Esophagus squamous epithelium (tissue), 5 donors: Measurements from ENCODE around the gene ELK3. TPM values are rescaled to one million over a fixed set of nuclear protein-coding genes. Genes with fewer than 3 reads are reported as not detected.
A peak's percentile ranks its signal among the peaks of the same experiment; 100 is the strongest.

Experiments
- DNase-seq: peaks from one replicate; lab custom pipeline; 2025; lab: John Stamatoyannopoulos, UW
- H3K27ac ChIP-seq, 4 donors: fragments of 200-600 bp; sonication (generic); one replicate each; pipeline ENCODE4 v1.5.1; 2016 to 2019; ENCODE audit warnings: mild to moderate bottlenecking in 1 of 4
- H3K27me3 ChIP-seq, 4 donors: fragments of 200-600 bp; sonication (generic); 1 replicate in 3 of 4; 2 replicates in 1 of 4; pipeline versions ENCODE4 v1.5.1 to v1.6.0; 2017 to 2021; ENCODE audit warnings: antibody characterized with exemption in 1 of 4
- H3K36me3 ChIP-seq, 3 donors: fragments of 200-600 bp; sonication (generic); one replicate each; pipeline ENCODE4 v1.5.1; 2016 to 2019
- H3K4me1 ChIP-seq, 3 donors: fragments of 200-600 bp; sonication (generic); one replicate each; pipeline ENCODE4 v1.5.1; 2017 to 2019
- H3K4me3 ChIP-seq, 4 donors: fragments of 200-600 bp; sonication (generic); 1 replicate in 3 of 4; 2 replicates in 1 of 4; pipeline ENCODE4 v1.5.1; 2016 to 2019; ENCODE audit warnings: mild to moderate bottlenecking in 2 of 4, moderate library complexity in 1 of 4
- H3K9me3 ChIP-seq, 3 donors: fragments of 200-600 bp; sonication (generic); one replicate each; pipeline ENCODE4 v1.5.1; 2016 to 2019
- POLR2A ChIP-seq, 4 donors: fragments of 450-650 bp; IDR thresholded peaks; one replicate each; pipeline ENCODE4 v1.6.1; 2017; ENCODE audit warnings: antibody characterized with exemption in 4 of 4, mild to moderate bottlenecking in 4 of 4, moderate library complexity in 3 of 4
- WGBS, 2 donors: methylation state at CpG; one replicate each; pipeline ENCODE4 v1.1.5; 2018; 5-methylcytosine and 5-hydroxymethylcytosine counted together
- intact Hi-C: fragments of 100-400 bp; cut with DNase I; formaldehyde crosslinking; loops from one replicate; pipeline ENCODE4 v1.15.0; 2022
- total RNA-seq, 4 donors: library from RNA; depleted of rRNA; stranded (reverse); fragments of >200 nt; gene quantifications; one replicate each; pipeline ENCODE4 v1.1.0, GENCODE V29; 2016
- TF ChIP-seq, protein P1 (sequence below), 6 experiments: fragments of 450-650 bp in 4 of 6; fragments of 200-600 bp in 2 of 6; sonication (generic) in 2 of 6; IDR thresholded peaks; one replicate each; pipeline ENCODE4 v1.5.1; 2016 to 2019; ENCODE audit warnings: antibody characterized with exemption in 6 of 6, mild to moderate bottlenecking in 4 of 6, moderate library complexity in 4 of 6
- donor health status: DM: yes; HTN: yes; CAD: no.

The ELK3 gene
- total RNA-seq, 4 donors from 2014 or later: 24.8 to 44.0 (median 34.8) TPM

DNA sequence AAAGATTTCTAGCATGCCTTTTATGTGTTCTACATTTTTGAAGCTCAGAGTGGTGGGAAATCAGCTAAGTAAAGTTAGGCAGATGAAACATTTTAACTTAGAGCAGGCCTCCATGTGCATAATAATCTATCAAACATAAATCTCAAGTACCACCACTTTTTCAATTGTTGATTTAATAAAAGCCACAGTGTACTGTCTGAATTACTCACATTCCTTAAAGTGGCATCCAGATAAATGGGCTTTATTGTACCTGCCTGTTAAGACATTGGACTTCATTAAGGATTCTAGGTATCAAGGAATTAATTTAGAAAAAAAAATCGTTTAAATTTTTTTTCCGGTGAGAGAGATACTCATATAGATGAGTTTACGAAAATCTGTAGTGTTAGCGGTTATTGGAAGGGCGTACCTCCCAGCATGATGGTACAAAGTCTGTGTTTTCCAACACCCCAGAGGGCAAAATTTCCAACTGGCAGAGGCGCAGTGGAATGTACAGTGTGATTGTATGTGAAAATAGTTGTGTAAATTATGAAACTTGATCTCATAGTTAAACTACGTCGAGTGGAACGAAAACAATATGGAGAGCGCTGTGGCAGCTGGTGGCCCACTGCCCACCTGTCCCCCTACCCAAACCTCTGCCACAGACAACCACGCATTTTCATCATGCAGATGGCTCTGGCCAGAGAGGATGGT lies 25.0 kb downstream of the ELK3 start:
- peak overlapping the region; percentile 82 to 92 (median 84) for H3K27ac ChIP-seq
- peak overlapping the region in 2 of 4 donors; percentile 15 to 35 for H3K4me3 ChIP-seq
- H3K36me3 ChIP-seq: peaks cover 6 to 34% (median 6%) of the 10 kb centered on the region in 3 donors
- no peak for DNase-seq
- peaks cover 23 to 97% (median 65%) of the 10 kb centered on the region in 3 donors for H3K4me1 ChIP-seq
- 53 to 54% methylated on average over 11 of the region's 11 CpGs for WGBS, 2 donors
- H3K27me3 ChIP-seq: no peaks in the 10 kb centered on the region
- TF ChIP-seq POLR2A (IDR thresholded peaks at IDR 0.05): no peak
- TF ChIP-seq, protein P1, sequence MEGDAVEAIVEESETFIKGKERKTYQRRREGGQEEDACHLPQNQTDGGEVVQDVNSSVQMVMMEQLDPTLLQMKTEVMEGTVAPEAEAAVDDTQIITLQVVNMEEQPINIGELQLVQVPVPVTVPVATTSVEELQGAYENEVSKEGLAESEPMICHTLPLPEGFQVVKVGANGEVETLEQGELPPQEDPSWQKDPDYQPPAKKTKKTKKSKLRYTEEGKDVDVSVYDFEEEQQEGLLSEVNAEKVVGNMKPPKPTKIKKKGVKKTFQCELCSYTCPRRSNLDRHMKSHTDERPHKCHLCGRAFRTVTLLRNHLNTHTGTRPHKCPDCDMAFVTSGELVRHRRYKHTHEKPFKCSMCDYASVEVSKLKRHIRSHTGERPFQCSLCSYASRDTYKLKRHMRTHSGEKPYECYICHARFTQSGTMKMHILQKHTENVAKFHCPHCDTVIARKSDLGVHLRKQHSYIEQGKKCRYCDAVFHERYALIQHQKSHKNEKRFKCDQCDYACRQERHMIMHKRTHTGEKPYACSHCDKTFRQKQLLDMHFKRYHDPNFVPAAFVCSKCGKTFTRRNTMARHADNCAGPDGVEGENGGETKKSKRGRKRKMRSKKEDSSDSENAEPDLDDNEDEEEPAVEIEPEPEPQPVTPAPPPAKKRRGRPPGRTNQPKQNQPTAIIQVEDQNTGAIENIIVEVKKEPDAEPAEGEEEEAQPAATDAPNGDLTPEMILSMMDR (IDR thresholded peaks at IDR 0.05): no peak
- H3K9me3 ChIP-seq: no peaks in the 10 kb centered on the region
- intact Hi-C loops: loop anchor here (5.0 kb wide), 1 partner anchor 183 kb away; the partner anchor contains the start of gene CDK17

DNA sequence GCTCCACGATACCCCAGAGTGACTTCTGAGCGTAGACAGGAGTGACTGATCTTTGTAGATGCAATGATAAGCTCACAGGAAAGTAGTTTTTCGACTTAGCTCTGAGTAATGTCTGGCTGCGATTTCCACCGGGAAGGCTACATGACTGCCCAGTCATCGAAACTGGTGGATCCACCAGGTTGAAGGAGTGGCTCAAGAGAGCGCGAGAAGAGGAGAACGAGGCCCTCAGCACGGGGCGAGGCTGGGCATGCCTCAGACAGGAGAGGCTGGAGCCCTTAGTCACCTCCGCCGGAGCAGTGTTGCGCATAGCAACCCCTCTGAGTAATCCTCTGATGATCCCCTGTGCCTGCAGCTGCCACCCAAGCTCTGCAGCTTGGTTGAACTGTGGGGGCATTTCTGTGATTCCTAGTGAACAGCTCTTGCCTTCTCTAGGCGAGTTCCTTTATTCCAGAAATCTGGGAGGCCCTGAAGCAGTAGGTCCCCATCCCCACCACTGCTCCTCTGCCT lies 25.6 kb downstream of the ELK3 start:
- intact Hi-C loops: loop anchor here (5.0 kb wide), 1 partner anchor 183 kb away; the partner anchor contains the start of gene CDK17
- peak in 1 of 4 donors; percentile 26 for TF ChIP-seq POLR2A (IDR thresholded peaks at IDR 0.05)
- TF ChIP-seq, protein P1 (IDR thresholded peaks at IDR 0.05): no peak
- WGBS, 2 donors: 36 to 73% methylated on average over 5 to 10 of the region's 15 CpGs

DNA sequence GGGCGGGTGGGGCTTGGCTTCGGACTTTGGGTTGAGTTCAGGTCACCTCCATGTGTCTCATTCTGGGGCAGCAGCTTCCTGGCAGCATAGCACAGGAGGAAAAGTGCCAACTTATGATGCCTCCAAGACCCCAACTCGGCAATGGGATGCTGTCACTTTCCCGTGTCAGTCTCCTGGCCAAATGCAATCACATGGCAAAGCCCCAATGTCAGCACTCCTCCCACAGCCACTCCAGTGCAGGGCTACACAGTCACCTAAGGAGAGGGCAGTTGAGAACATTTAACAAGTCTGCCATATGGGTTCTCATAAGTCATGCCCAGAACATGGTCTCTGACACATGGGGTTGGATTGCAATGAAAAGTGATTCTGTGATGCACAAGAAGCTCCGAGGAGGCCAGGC lies 26.7 kb downstream of the ELK3 start:
- Histone ChIP-seq H3K27me3 (no peaks in the 10 kb centered on the region), H3K36me3 (peaks cover 6 to 46% (median 15%) of the 10 kb centered on the region in 3 donors), H3K4me3 (no peak overlapping the region), H3K27ac (peak overlapping the region; percentile 53 to 92 (median 83)), H3K4me1 (peaks cover 25 to 97% (median 62%) of the 10 kb centered on the region in 3 donors), H3K9me3 (no peaks in the 10 kb centered on the region)
- DNase-seq: no peak
- intact Hi-C loops: no loop called here
- TF ChIP-seq, protein P1 (IDR thresholded peaks at IDR 0.05): no peak
- TF ChIP-seq POLR2A (IDR thresholded peaks at IDR 0.05): no peak
- 20 to 64% methylated on average over 2 to 3 of the region's 5 CpGs for WGBS, 2 donors

More for the DNA sequence above, 25.6 kb downstream of the ELK3 start:
- H3K4me1 ChIP-seq: peaks cover 27 to 97% (median 65%) of the 10 kb centered on the region in 3 donors
- peaks cover 6 to 37% (median 10%) of the 10 kb centered on the region in 3 donors for H3K36me3 ChIP-seq
- peak overlapping the region; percentile 82 to 92 (median 84) for H3K27ac ChIP-seq
- H3K9me3 ChIP-seq: no peaks in the 10 kb centered on the region
- DNase-seq: peak; percentile 27
- no peaks in the 10 kb centered on the region for H3K27me3 ChIP-seq
- H3K4me3 ChIP-seq: peak overlapping the region in 2 of 4 donors; percentile 15 to 35

DNA sequence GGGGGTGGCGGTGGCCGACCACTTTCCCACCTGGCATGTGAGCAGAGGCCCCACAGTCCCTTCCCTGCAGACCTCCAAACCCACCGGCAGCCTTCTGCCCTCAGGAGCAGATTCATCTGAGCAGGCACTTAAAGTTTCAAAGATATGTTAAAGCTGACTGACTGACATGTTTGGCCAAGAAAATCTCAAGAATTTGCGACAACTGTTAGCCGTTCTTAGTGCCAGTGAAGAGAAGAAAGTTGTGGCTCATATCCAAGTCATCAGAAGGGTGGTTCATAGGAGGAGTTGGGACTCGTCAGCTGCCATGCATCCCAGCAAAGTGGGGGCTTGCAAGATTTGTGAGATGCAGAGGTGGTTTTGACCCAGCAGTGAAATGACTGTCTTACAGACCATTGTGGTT lies 27.2 kb downstream of the ELK3 start:
- Histone ChIP-seq H3K4me1 (peaks cover 25 to 97% (median 62%) of the 10 kb centered on the region in 3 donors), H3K9me3 (no peaks in the 10 kb centered on the region), H3K27ac (peak overlapping the region; percentile 15 to 92 (median 68)), H3K4me3 (no peak overlapping the region), H3K27me3 (no peaks in the 10 kb centered on the region), H3K36me3 (peaks cover 6 to 46% (median 20%) of the 10 kb centered on the region in 3 donors)
- DNase-seq: no peak
- WGBS, 2 donors: 59 to 78% methylated on average over 6 of the region's 6 CpGs
- intact Hi-C loops: no loop called here
- TF ChIP-seq, protein P1 (IDR thresholded peaks at IDR 0.05): no peak
- TF ChIP-seq POLR2A (IDR thresholded peaks at IDR 0.05): no peak
